H1 (cell line): ENCODE results near the gene MMAB.

ENCODE experiments used
- ASH2L ChIP-seq: fragments of 200-600, 300-600 bp; sonication (generic); IDR thresholded peaks from one replicate; pipeline ENCODE4 v1.7.1; 2017; ENCODE audit warnings: low read length
- ATF3 ChIP-seq: IDR thresholded peaks from 2 replicates; pipeline ENCODE4 v1.6.1; 2011; ENCODE audit warnings: low read depth, mild to moderate bottlenecking, low read length; ENCODE audit not compliant: insufficient read depth
- CBX5 ChIP-seq: fragments of 300-800, 300-1000 bp; sonication (generic); IDR thresholded peaks from 2 replicates; pipeline ENCODE4 v1.7.1; 2016; ENCODE audit warnings: antibody characterized with exemption, low read length, low read depth
- CREB1 ChIP-seq: IDR thresholded peaks from 2 replicates; pipeline ENCODE4 v1.6.1; 2012; ENCODE audit warnings: inconsistent platforms
- CTCF ChIP-seq, 3 experiments: IDR thresholded peaks; 1 replicate in 2 of 3; 2 replicates in 1 of 3; pipeline versions ENCODE4 v1.5.1 to v1.6.1; 2011; ENCODE audit warnings: low read length in 3 of 3, mild to moderate bottlenecking in 3 of 3, inconsistent platforms in 2 of 3, low read depth in 1 of 3, moderate library complexity in 1 of 3; ENCODE audit not compliant: insufficient read depth in 1 of 3; ENCODE audit errors: control extremely low read depth in 1 of 3
- GABPA ChIP-seq: IDR thresholded peaks from 2 replicates; pipeline ENCODE4 v1.6.1; 2011; ENCODE audit warnings: mild to moderate bottlenecking, low read length, moderate library complexity, borderline replicate concordance; ENCODE audit not compliant: insufficient read depth
- HDAC6 ChIP-seq: IDR thresholded peaks from one replicate; pipeline ENCODE4 v1.7.1; 2012; ENCODE audit warnings: low read depth, mild to moderate bottlenecking, inconsistent platforms, low read length, moderate library complexity
- JUND ChIP-seq: IDR thresholded peaks from 2 replicates; pipeline ENCODE4 v1.6.1; 2011; ENCODE audit warnings: mild to moderate bottlenecking, improper control_type of control experiment, low read length
- POLR2A ChIP-seq, 2 experiments: IDR thresholded peaks; 1 replicate in 1 of 2; 2 replicates in 1 of 2; pipeline ENCODE4 v1.6.1; 2011; ENCODE audit warnings: low read depth in 2 of 2, low read length in 2 of 2, mild to moderate bottlenecking in 2 of 2; ENCODE audit errors: control extremely low read depth in 1 of 2
- RNF2 ChIP-seq: fragments of 200-900, 300-1000 bp; sonication (generic); IDR thresholded peaks from 2 replicates; pipeline ENCODE4 v1.7.1; 2016; ENCODE audit warnings: borderline replicate concordance, low read depth, mild to moderate bottlenecking, antibody characterized with exemption, low read length; ENCODE audit not compliant: poor library complexity, severe bottlenecking; ENCODE audit errors: missing control alignments
- RXRA ChIP-seq: IDR thresholded peaks from 2 replicates; pipeline ENCODE4 v1.6.1; 2011; ENCODE audit warnings: low read depth, mild to moderate bottlenecking, low read length, moderate library complexity; ENCODE audit not compliant: insufficient read depth
- SIN3A ChIP-seq, 2 experiments: IDR thresholded peaks in 1 of 2; conservative IDR thresholded peaks in 1 of 2; 2 replicates each; pipeline ENCODE4 v1.6.1; 2011 to 2012; ENCODE audit warnings: low read length in 2 of 2, improper control_type of control experiment in 1 of 2, low read depth in 1 of 2, mild to moderate bottlenecking in 1 of 2
- TF ChIP-seq, protein P1 (sequence below): IDR thresholded peaks from 2 replicates; pipeline ENCODE4 v1.6.1; 2011; ENCODE audit warnings: low read length, improper control_type of control experiment

DNA sequence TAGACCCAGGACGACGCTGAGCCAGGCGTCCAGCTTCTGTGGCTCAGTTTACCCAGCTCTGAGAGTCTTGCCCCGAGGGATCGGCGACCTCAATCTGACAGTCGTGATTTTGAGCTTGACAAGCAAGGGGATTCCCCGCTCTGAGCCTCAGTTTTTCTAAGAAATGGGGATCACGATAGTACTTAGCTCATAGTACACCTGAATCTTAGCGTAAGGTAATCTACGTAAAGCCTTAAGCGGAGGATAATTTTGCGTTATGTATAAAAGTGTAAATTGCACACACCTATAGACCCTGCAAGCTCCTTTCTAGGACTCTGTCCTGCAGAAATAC, 575 bp upstream of the MMAB start:
- TF ChIP-seq HDAC6, result no peak
- TF ChIP-seq ATF3, result no peak
- no peak for TF ChIP-seq CREB1
- no peak for TF ChIP-seq CTCF (IDR thresholded peaks at IDR 0.05; ENCODE audit: control extremely low read depth in 1 of 3, insufficient read depth in 1 of 3, low read depth in 1 of 3, low read length in 3 of 3)
- no peak for TF ChIP-seq CBX5
- no peak for TF ChIP-seq GABPA
- no peak for TF ChIP-seq ASH2L
- TF ChIP-seq POLR2A (IDR thresholded peaks at IDR 0.05; ENCODE audit: control extremely low read depth in 1 of 2, low read depth in 2 of 2, low read length in 2 of 2), result no peak
- TF ChIP-seq RNF2, result no peak
- no peak for TF ChIP-seq JUND
- TF ChIP-seq RXRA, result no peak
- TF ChIP-seq SIN3A (conservative IDR thresholded peaks at IDR 0.05 in 1 of 2, IDR thresholded peaks at IDR 0.05 in 1 of 2; ENCODE audit: low read depth in 1 of 2, low read length in 2 of 2), result peak; percentile 87 to 94; a peak in 3 of 4 replicates
- TF ChIP-seq, protein P1, sequence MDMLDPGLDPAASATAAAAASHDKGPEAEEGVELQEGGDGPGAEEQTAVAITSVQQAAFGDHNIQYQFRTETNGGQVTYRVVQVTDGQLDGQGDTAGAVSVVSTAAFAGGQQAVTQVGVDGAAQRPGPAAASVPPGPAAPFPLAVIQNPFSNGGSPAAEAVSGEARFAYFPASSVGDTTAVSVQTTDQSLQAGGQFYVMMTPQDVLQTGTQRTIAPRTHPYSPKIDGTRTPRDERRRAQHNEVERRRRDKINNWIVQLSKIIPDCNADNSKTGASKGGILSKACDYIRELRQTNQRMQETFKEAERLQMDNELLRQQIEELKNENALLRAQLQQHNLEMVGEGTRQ, result no peak
